ENCODE results near the gene DLG2. TPM values are rescaled to one million over a fixed set of nuclear protein-coding genes. Genes with fewer than 3 reads are reported as not detected.

Gene DLG2
- total RNA-seq, 2 experiments from 2014 or later, result 2.0 to 2.1 TPM

- Histone ChIP-seq H3K27me3 (ENCODE audit: control insufficient read depth in 1 of 2, insufficient read depth in 2 of 2, low read length in 2 of 2) (no peaks in the 10 kb centered on the region), H3K4me3 (ENCODE audit: low read length) (no peak overlapping the region), H3K36me3 (ENCODE audit: insufficient read depth, low read length) (no peaks in the 10 kb centered on the region), H3K27ac (ENCODE audit: low read depth in 1 of 2, low read length in 2 of 2) (no peak overlapping the region), H3K4me1 (ENCODE audit: insufficient read depth, low read length) (no peaks in the 10 kb centered on the region), H3K9me3 (ENCODE audit: control insufficient read depth in 1 of 2, insufficient read depth in 1 of 2, low read length in 2 of 2) (peaks cover 0 to 10% of the 10 kb centered on the region in 2 experiments)
- Mint-ChIP-seq H3K9me3 (peaks cover 8% of the 10 kb centered on the region), H3K27ac (no peak overlapping the region), H3K27me3 (no peaks in the 10 kb centered on the region), H3K36me3 (ENCODE audit: low read depth) (no peaks in the 10 kb centered on the region), H3K4me3 (no peak overlapping the region), H3K4me1 (ENCODE audit: low read depth) (no peaks in the 10 kb centered on the region)
- POLR2A ChIA-PET, result no interaction called here
- ATAC-seq (ENCODE audit: poor library complexity) (no peak), DNase-seq (no peak)
- CTCF ChIA-PET, result no interaction called here
- TF ChIP-seq, protein P1, sequence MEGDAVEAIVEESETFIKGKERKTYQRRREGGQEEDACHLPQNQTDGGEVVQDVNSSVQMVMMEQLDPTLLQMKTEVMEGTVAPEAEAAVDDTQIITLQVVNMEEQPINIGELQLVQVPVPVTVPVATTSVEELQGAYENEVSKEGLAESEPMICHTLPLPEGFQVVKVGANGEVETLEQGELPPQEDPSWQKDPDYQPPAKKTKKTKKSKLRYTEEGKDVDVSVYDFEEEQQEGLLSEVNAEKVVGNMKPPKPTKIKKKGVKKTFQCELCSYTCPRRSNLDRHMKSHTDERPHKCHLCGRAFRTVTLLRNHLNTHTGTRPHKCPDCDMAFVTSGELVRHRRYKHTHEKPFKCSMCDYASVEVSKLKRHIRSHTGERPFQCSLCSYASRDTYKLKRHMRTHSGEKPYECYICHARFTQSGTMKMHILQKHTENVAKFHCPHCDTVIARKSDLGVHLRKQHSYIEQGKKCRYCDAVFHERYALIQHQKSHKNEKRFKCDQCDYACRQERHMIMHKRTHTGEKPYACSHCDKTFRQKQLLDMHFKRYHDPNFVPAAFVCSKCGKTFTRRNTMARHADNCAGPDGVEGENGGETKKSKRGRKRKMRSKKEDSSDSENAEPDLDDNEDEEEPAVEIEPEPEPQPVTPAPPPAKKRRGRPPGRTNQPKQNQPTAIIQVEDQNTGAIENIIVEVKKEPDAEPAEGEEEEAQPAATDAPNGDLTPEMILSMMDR (IDR thresholded peaks at IDR 0.05), result no peak
- intact Hi-C loops (cut with DNase I, micrococcal nuclease), result no loop called here
Measured at GRCh38 chr11:84532364-84532763, 1094.8 kb downstream of the DLG2 start.

- Histone ChIP-seq H3K9me3 (ENCODE audit: control insufficient read depth in 1 of 2, insufficient read depth in 1 of 2, low read length in 2 of 2) (peaks cover 0 to 3% of the 10 kb centered on the region in 2 experiments), H3K4me1 (ENCODE audit: insufficient read depth, low read length) (no peaks in the 10 kb centered on the region), H3K36me3 (ENCODE audit: insufficient read depth, low read length) (no peaks in the 10 kb centered on the region), H3K4me3 (ENCODE audit: low read length) (no peak overlapping the region), H3K27me3 (ENCODE audit: control insufficient read depth in 1 of 2, insufficient read depth in 2 of 2, low read length in 2 of 2) (no peaks in the 10 kb centered on the region), H3K27ac (ENCODE audit: low read depth in 1 of 2, low read length in 2 of 2) (no peak overlapping the region)
- no peaks in the 10 kb centered on the region for H3K36me3 Mint-ChIP-seq (ENCODE audit: low read depth)
- intact Hi-C loops (cut with DNase I, micrococcal nuclease), result no loop called here
- H3K27ac Mint-ChIP-seq, result no peak overlapping the region
- TF ChIP-seq, protein P1 (IDR thresholded peaks at IDR 0.05), result no peak
- ATAC-seq (ENCODE audit: poor library complexity) (no peak), DNase-seq (no peak)
- POLR2A ChIA-PET, result no interaction called here
- H3K9me3 Mint-ChIP-seq, result peaks cover 11% of the 10 kb centered on the region
- no peaks in the 10 kb centered on the region for H3K27me3 Mint-ChIP-seq
- H3K4me3 Mint-ChIP-seq, result no peak overlapping the region
- CTCF ChIA-PET, result no interaction called here
- H3K4me1 Mint-ChIP-seq (ENCODE audit: low read depth), result no peaks in the 10 kb centered on the region
Measured at GRCh38 chr11:84526250-84526649, 1100.9 kb downstream of the DLG2 start.

- POLR2A ChIA-PET, result no interaction called here
- CTCF ChIA-PET, result no interaction called here
- DNase-seq (no peak), ATAC-seq (ENCODE audit: poor library complexity) (no peak)
- Histone ChIP-seq H3K4me1 (ENCODE audit: insufficient read depth, low read length) (no peaks in the 10 kb centered on the region), H3K4me3 (ENCODE audit: low read length) (no peak overlapping the region), H3K36me3 (ENCODE audit: insufficient read depth, low read length) (no peaks in the 10 kb centered on the region), H3K27me3 (ENCODE audit: control insufficient read depth in 1 of 2, insufficient read depth in 2 of 2, low read length in 2 of 2) (no peaks in the 10 kb centered on the region), H3K9me3 (ENCODE audit: control insufficient read depth in 1 of 2, insufficient read depth in 1 of 2, low read length in 2 of 2) (peaks cover 0 to 3% of the 10 kb centered on the region in 2 experiments), H3K27ac (ENCODE audit: low read depth in 1 of 2, low read length in 2 of 2) (no peak overlapping the region)
- no peaks in the 10 kb centered on the region for H3K27me3 Mint-ChIP-seq
- intact Hi-C loops (cut with DNase I, micrococcal nuclease), result no loop called here
- peaks cover 11% of the 10 kb centered on the region for H3K9me3 Mint-ChIP-seq
- no peak overlapping the region for H3K27ac Mint-ChIP-seq
- no peaks in the 10 kb centered on the region for H3K4me1 Mint-ChIP-seq (ENCODE audit: low read depth)
- no peak overlapping the region for H3K4me3 Mint-ChIP-seq
- no peaks in the 10 kb centered on the region for H3K36me3 Mint-ChIP-seq (ENCODE audit: low read depth)
- TF ChIP-seq, protein P1 (IDR thresholded peaks at IDR 0.05), result no peak
Measured at GRCh38 chr11:84524422-84525051, 1102.6 kb downstream of the DLG2 start.
